Daoy (cell line): ENCODE results near the gene ZFYVE21. TPM values are rescaled to one million over a fixed set of nuclear protein-coding genes. Genes with fewer than 3 reads are reported as not detected.

Experiments
- DNase-seq: peaks from one replicate; pipeline ENCODE4 v3.0.0-alpha.2; 2015; ENCODE audit warnings: low read depth
- total RNA-seq: library from RNA; depleted of rRNA; stranded (reverse); fragments of >200 nt; shearing (Covaris generic); gene quantifications from 2 replicates; pipeline ENCODE4 v1.2.3, GENCODE V29; 2014

ZFYVE21 gene
- total RNA-seq, 1 experiment from 2014 or later = 53.1 TPM

- no peak for DNase-seq
Measured at GRCh38 chr14:103725001-103725682, 9.5 kb downstream of the ZFYVE21 start.

GRCh38 chr14:103725739-103726395, 10.3 kb downstream of the ZFYVE21 start:
- no peak for DNase-seq

- no peak for DNase-seq
Measured at GRCh38 chr14:103726474-103726873, 10.9 kb downstream of the ZFYVE21 start.

GRCh38 chr14:103727313-103727980, 11.8 kb downstream of the ZFYVE21 start:
- no peak for DNase-seq

- DNase-seq = no peak
Measured at GRCh38 chr14:103728141-103728540, 12.5 kb downstream of the ZFYVE21 start.

GRCh38 chr14:103728721-103729120, 13.1 kb downstream of the ZFYVE21 start:
- no peak for DNase-seq

- no peak for DNase-seq
Measured at GRCh38 chr14:103729496-103730448, 14.2 kb downstream of the ZFYVE21 start.

GRCh38 chr14:103730490-103731035, 15.0 kb downstream of the ZFYVE21 start:
- DNase-seq = no peak

- no peak for DNase-seq
Measured at GRCh38 chr14:103731481-103731880, 15.9 kb downstream of the ZFYVE21 start.

- no peak for DNase-seq
Measured at GRCh38 chr14:103731916-103732867, 16.6 kb downstream of the ZFYVE21 start.

- no peak for DNase-seq
Measured at GRCh38 chr14:103732868-103733620, 17.4 kb downstream of the ZFYVE21 start.

GRCh38 chr14:103733651-103734050, 18.0 kb downstream of the ZFYVE21 start:
- DNase-seq = no peak

- no peak for DNase-seq
Measured at GRCh38 chr14:103734081-103734888, 18.7 kb downstream of the ZFYVE21 start.

GRCh38 chr14:103735022-103735421, 19.4 kb downstream of the ZFYVE21 start:
- DNase-seq = no peak

- DNase-seq = no peak
Measured at GRCh38 chr14:103735439-103735814, 19.8 kb downstream of the ZFYVE21 start.

GRCh38 chr14:103735815-103736545, 20.4 kb downstream of the ZFYVE21 start:
- DNase-seq = no peak

- no peak for DNase-seq
Measured at GRCh38 chr14:103736546-103737431, 21.2 kb downstream of the ZFYVE21 start.
